ENCODE data around the gene TMEM187. TPM values are rescaled to one million over a fixed set of nuclear protein-coding genes. Genes with fewer than 3 reads are reported as not detected.
A peak's percentile ranks its signal among the peaks of the same experiment; 100 is the strongest.

Gene TMEM187
- total RNA-seq, 2 donors from 2014 or later = 4.8 to 8.1 TPM

DNA sequence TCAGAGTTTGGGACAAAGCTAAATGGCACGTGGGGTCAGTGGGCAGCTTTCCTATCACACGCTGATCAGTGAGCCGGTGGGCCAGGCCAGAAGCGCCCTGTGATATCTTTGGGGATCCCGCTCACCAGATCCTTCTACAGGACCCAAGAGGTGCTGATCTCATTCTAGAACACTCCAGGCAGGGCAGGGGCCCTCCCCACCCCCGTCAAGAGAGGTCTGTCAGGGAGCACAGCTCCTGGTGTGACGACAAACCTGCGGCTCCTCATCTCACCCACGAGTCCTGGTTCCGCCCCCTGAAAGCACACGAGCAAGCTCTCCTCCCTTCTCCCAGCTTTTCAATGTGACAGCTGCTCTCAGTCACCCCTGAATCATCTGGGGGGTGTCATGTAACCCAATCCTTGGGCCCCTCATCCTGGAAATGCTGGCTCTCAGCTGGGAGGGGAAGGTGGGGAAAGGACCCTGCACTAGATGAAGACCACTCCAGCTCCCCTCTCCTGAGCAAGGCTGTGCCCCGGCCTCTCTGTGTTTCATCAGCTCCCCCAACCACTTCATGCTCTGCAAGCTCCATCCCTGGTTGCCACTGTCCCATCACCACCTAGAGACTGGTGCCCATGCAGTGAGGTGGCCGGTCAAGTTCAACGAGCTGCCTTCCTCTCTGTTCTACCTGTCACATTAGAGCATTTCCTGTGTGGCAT is 5.6 kb upstream of the TMEM187 start:
- WGBS, 2 experiments (ENCODE audit: insufficient coverage in 1 of 2, insufficient read length in 1 of 2) = 85 to 90% methylated on average over 4 to 14 of the region's 14 CpGs
- H3K36me3 ChIP-seq (ENCODE audit: control insufficient read depth, insufficient read depth, low read length) = peaks cover 27% of the 10 kb centered on the region
- no peak overlapping the region for H3K4me3 ChIP-seq (ENCODE audit: low read length)
- TF ChIP-seq CTCF (conservative IDR thresholded peaks at IDR 0.05) = no peak
- H3K27ac Mint-ChIP-seq = peak overlapping the region; percentile 89
- H3K9ac ChIP-seq (ENCODE audit: extremely low read depth, low read length, poor library complexity, severe bottlenecking) = no peak overlapping the region
- H3K27me3 ChIP-seq (ENCODE audit: control insufficient read depth, insufficient read depth, low read length, poor library complexity, severe bottlenecking) = no peaks in the 10 kb centered on the region
- DNase-seq = no peak
- H3K27me3 Mint-ChIP-seq (ENCODE audit: insufficient read depth) = no peaks in the 10 kb centered on the region
- no peak overlapping the region for H3K27ac ChIP-seq (ENCODE audit: low read depth, low read length)
- H3K4me1 ChIP-seq (ENCODE audit: control insufficient read depth, insufficient read depth, low read length) = peaks cover 9% of the 10 kb centered on the region
- no peaks in the 10 kb centered on the region for H3K9me3 Mint-ChIP-seq
- H3K4me1 Mint-ChIP-seq = peaks cover 32% of the 10 kb centered on the region
- peaks cover 41% of the 10 kb centered on the region for H3K36me3 Mint-ChIP-seq (ENCODE audit: low read depth)
- H3K9me3 ChIP-seq (ENCODE audit: control insufficient read depth, low read length) = no peaks in the 10 kb centered on the region
- H3K4me3 Mint-ChIP-seq = peak overlapping the region; percentile 96

- TF ChIP-seq CTCF (conservative IDR thresholded peaks at IDR 0.05) = no peak
- Histone ChIP-seq H3K27me3 (ENCODE audit: control insufficient read depth, insufficient read depth, low read length, poor library complexity, severe bottlenecking) (no peaks in the 10 kb centered on the region), H3K4me1 (ENCODE audit: control insufficient read depth, insufficient read depth, low read length) (peaks cover 9% of the 10 kb centered on the region), H3K27ac (ENCODE audit: low read depth, low read length) (peak overlapping the region; percentile 63), H3K36me3 (ENCODE audit: control insufficient read depth, insufficient read depth, low read length) (peaks cover 20% of the 10 kb centered on the region), H3K4me3 (ENCODE audit: low read length) (peak overlapping the region; percentile 89), H3K9me3 (ENCODE audit: control insufficient read depth, low read length) (no peaks in the 10 kb centered on the region), H3K9ac (ENCODE audit: extremely low read depth, low read length, poor library complexity, severe bottlenecking) (peak overlapping the region; percentile 62)
- Mint-ChIP-seq H3K27me3 (ENCODE audit: insufficient read depth) (no peaks in the 10 kb centered on the region), H3K27ac (peak overlapping the region; percentile 89), H3K4me3 (peak overlapping the region; percentile 96), H3K9me3 (no peaks in the 10 kb centered on the region), H3K4me1 (peaks cover 32% of the 10 kb centered on the region), H3K36me3 (ENCODE audit: low read depth) (peaks cover 34% of the 10 kb centered on the region)
- no peak for DNase-seq
- whole genome bisulfite sequencing, 2 experiments (ENCODE audit: insufficient coverage in 1 of 2, insufficient read length in 1 of 2) = 87 to 90% methylated on average over 8 to 16 of the region's 16 CpGs
Measured at GRCh38 chrX:153967536-153968224, 4.9 kb upstream of the TMEM187 start.

GRCh38 chrX:153968255-153968654 is 4.3 kb upstream of the TMEM187 start:
- TF ChIP-seq CTCF (conservative IDR thresholded peaks at IDR 0.05) = no peak
- Mint-ChIP-seq H3K4me1 (peaks cover 34% of the 10 kb centered on the region), H3K27ac (peak overlapping the region; percentile 89), H3K36me3 (ENCODE audit: low read depth) (peaks cover 28% of the 10 kb centered on the region), H3K27me3 (ENCODE audit: insufficient read depth) (no peaks in the 10 kb centered on the region), H3K9me3 (no peaks in the 10 kb centered on the region), H3K4me3 (peak overlapping the region; percentile 96)
- DNase-seq = no peak
- Histone ChIP-seq H3K9ac (ENCODE audit: extremely low read depth, low read length, poor library complexity, severe bottlenecking) (peak overlapping the region; percentile 62), H3K4me1 (ENCODE audit: control insufficient read depth, insufficient read depth, low read length) (peaks cover 9% of the 10 kb centered on the region), H3K9me3 (ENCODE audit: control insufficient read depth, low read length) (no peaks in the 10 kb centered on the region), H3K27ac (ENCODE audit: low read depth, low read length) (peak overlapping the region; percentile 63), H3K4me3 (ENCODE audit: low read length) (peak overlapping the region; percentile 89), H3K27me3 (ENCODE audit: control insufficient read depth, insufficient read depth, low read length, poor library complexity, severe bottlenecking) (no peaks in the 10 kb centered on the region), H3K36me3 (ENCODE audit: control insufficient read depth, insufficient read depth, low read length) (peaks cover 14% of the 10 kb centered on the region)
- 50 to 52% methylated on average over 3 to 8 of the region's 9 CpGs for WGBS, 2 experiments (ENCODE audit: insufficient coverage in 1 of 2, insufficient read length in 1 of 2)
